A204.1 (cell line): ENCODE data around the gene PDCD7.
"Not testable (repeated sequence)": the region's sequence is repeated elsewhere in the genome, so short reads cannot be mapped to it uniquely, and the experiment has no call there.

ENCODE experiments used
- FAIRE-seq: peaks from 2 replicates; lab custom pipeline; 2012; peaks lifted over from hg19 to GRCh38; lab: Jason Lieb, UNC

Gene PDCD7

GRCh38 chr15:65089206-65089824 is 44.3 kb downstream of the PDCD7 start:
- FAIRE-seq: no peak

DNA sequence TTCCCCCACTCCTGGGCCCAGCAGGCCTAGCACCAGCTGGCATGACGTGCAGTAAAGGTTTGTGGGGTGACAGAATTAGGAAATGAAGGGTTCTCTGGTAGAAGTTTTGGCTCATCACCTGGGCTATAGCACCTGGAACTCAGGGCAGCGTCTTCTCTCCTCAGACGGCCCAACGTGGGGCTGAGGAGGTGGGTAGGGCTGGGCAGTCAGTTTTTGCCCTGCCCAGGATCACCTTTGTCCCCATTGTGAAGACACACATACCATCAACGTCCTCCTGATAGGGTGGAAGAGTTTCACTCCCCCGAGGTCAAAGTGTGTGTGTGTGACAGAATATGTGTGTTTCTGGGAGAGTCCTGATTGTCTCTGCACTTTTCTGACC is 45.0 kb downstream of the PDCD7 start:
- no peak for FAIRE-seq

DNA sequence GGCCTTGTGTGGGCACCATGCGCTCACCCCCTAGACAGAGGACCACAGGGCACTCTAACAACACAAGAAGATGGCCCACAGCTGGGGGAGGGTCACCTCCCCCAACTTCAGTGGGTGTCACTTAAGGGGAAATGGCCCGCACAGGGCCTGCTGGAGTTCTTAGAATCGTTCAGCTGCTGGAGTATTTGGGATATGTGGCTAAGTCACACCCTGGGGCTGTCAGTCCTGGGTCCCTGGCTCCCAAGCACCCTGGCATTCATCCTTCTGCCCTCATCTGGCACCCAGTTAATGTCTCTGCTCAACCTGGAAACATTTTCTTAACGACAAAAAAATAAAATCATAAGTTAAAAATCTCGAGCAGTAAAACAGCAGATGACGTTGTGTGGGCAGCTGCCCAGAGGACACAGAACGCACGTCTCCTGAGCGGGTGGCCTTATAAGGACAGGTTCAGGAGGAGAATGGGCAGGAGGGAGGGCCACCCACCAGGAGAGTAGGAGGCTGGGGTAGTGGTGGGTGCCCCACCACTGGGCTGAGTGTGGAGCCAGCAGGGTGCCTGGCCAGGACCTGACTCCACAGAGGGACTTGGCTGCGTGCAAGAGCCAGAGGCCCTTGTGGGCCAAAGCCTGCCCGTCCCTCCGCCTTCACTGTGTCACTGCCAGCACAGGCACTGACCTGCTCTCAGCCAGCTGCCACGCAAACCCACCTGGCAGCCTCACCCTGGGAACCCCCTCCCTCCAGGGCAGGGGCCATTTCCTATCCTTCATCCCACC is 45.5 kb downstream of the PDCD7 start:
- no peak for FAIRE-seq

DNA sequence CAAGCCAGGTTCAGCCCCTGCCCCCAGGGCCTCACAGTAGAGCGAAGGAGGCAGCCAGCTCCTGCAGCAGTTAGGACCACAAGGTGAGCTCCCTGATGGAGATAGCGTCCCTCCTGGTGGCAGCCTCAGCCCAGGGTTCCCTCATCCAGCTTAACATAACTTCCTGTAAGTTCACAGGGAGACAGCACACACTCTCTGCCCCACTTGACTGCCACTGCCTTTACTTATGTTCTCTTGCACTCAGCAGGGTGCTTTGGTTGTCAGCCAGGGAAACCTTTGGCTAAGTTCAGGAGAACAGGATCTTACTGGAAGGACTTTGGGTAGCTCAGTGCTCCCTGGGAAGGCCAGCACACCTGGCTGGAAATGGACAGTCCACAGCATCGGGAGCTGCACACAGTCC is 46.2 kb downstream of the PDCD7 start:
- no peak for FAIRE-seq

DNA sequence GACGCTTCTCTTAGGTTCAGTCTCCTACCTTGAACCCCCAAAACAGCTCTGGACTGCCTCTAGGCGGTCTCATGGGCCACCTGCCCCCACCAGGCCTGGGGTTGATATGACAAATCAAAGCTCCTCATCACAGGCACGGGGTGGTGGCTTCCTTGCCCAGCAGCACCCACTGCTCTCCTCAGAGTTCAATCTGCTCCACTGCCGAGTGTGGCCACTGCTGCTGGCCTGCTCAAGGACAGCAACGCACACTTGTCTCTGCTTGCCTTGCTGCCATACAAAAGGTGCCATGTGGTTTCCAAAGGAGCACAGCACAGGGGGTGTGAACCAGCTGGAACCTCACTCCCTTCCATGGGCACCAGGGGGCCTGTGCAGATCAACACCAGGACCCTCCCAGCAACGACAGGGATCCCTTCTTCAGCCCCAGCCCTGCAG is 46.9 kb downstream of the PDCD7 start:
- no peak for FAIRE-seq

DNA sequence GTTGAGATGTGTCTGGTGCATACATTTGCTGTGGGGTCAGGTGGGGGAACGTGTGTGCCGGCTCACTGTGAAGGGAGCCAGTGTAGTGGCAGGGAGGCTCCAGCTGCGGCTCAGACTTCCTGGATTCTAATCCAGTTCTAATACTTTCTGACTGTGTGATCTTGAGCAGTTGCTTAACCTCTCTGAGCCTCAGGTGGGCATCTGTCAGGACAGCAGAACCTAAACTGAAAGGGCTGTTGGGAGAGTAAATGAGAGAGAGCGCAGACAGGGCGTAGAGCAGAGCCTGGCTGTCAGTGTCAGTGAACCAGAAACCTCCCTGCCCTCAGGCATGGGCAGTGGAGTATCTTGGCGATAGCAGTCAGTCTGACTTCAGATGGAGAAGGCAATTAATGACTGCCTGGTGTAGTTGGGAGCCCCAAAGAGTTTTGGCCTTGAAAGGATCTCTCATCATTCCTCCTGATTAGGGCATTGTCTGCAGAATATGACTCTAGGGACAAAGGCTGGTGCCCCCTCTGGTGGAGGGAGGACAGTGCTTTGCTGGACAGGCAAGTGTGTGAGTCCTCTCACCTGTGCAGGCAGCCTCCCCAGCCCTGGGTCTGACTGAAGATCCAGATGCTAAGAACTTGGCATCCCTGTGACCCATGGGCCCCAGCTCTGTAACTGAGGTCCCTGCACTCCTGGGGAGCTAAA is 47.5 kb downstream of the PDCD7 start:
- no peak for FAIRE-seq

- no peak for FAIRE-seq
Observed at GRCh38 chr15:65085207-65085753, 48.3 kb downstream of the PDCD7 start.

DNA sequence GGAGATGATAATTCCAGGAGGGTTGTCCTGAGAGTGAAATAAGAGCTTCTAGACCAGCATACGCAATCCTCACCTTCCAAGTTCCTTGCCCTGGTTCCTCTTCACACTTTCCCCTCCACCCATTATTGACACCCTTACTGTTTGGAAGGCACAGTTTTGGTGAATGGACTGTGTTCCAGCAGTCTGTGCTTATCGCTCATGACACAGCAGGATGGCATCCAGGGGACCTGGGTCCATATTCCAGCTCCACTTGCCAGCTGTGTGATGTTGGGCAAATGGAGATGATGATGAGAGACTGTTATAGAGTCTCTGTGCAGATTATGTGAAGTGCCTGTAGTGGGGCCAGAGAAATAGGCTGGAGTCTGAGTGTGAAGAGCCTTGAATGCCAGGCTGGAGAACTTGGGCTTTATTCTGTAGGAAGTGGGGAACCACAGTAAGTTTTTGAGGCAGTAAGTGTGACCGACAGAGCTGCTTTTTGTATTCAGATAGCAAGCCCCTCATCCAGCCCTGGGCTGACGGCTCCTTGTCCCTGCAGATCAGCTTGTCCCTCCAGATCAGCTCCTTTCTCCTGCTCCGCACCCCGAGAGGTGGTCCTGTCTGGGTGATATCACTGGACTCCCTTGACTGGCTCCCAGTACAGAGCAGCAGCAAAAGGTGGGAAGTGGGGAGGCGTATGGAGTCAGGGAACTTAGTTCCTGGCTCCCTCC is 49.0 kb downstream of the PDCD7 start:
- no peak for FAIRE-seq

- FAIRE-seq: no peak
Observed at GRCh38 chr15:65083262-65083701, 50.3 kb downstream of the PDCD7 start.

GRCh38 chr15:65082303-65082953 is 51.2 kb downstream of the PDCD7 start:
- no peak for FAIRE-seq

DNA sequence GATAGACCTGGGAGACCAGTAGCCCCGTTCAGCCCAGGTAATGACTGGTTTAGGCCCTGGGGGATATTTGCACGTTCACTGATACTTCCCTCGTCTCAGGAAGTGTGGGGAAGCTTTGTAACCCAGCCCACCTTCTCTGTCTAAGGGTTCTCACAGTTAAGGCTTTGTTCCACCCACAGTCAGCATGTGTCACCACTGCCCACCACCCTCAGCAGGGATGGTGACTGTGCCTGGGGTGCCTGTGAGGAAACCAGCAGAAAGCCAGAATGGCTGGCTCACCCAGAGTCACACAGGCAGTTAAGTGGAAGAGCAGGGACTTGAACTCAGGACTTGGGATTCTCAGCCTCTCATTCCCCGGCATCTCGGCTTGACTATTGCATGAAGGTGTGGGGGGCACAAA is 51.9 kb downstream of the PDCD7 start:
- no peak for FAIRE-seq

DNA sequence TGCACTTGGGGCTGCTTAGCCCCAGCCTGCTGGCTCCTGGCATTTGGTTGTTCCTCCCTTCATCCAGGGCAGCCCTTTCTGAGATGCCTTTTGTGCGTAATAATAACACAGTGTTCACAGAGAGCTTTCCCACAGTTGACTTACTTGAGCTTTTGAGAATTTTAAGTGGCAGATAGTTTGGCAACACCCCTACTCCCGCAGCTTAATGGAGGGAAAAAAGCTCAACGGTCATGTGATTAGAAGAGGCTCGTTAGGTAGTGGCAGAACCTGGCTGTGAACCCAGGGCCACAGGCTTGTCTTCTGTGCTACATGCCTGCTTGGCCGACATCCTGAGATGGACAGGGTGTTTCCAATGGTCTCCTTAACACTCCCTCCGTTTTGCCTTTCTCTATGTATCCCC is 52.3 kb downstream of the PDCD7 start:
- FAIRE-seq: no peak

DNA sequence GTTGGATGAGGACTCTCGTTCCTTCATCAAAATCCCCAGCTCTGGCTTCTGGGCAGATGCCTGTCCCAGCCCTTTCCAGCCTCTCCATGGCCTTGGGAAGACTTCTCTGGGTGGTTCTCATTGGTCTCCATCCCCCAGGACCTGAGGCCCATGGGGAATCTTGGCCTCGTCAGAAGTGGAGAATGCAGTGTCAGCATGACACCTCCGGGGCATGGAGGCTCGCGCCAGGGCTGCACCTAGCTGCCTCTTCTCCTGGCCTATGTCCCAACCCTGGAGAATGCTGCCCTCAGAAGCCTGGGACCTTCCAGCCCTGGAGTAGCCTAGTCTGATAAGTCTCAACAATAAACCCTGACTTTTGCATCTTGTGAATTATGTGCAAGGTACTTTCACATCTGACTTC is 54.0 kb downstream of the PDCD7 start:
- FAIRE-seq: no peak

GRCh38 chr15:65077981-65078352 is 55.6 kb downstream of the PDCD7 start:
- FAIRE-seq: no peak

- no peak for FAIRE-seq
Observed at GRCh38 chr15:65077291-65077980, 56.2 kb downstream of the PDCD7 start.

GRCh38 chr15:65076486-65077290 is 56.9 kb downstream of the PDCD7 start, which contains the start of gene KBTBD13:
KBTBD13 (plus strand) TSS chr15:65076746; CDS start chr15:65076816, 70 bp downstream.
- FAIRE-seq: no peak

DNA sequence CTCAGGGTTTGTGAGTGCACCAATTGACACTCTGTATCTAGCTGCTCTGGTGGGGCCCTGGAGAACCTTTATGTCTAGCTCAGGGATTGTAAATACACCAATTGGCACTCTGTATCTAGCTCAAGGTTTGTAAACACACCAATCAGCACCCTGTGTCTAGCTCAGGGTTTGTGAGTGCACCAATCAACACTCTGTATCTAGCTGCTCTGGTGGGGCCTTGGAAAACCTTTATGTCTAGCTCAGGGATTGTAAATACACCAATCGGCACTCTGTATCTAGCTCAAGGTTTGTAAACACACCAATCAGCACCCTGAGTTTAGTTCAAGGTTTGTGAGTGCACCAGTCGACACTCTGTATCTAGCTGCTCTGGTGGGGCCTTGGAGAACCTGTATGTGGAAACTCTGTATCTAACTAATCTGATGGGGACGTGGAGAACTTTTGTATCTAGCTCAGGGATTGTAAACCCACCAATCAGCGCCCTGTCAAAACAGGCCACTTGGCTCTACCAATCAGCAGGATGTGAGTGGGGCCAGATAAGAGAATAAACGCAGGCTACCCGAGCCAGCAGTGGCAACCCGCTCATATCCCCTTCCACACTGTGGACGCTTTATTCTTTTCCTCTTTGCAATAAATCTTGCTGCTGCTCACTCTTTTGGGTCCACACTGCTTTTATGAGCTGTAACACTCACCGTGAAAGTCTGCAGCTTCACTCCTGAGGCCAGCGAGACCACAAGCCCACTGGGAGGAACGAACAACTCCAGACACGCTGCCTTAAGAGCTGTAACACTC is 57.8 kb downstream of the PDCD7 start:
- not testable (repeated sequence) for FAIRE-seq

- FAIRE-seq: not testable (repeated sequence)
Observed at GRCh38 chr15:65074946-65075345, 58.7 kb downstream of the PDCD7 start.

GRCh38 chr15:65072617-65073016 is 61.0 kb downstream of the PDCD7 start:
- no peak for FAIRE-seq

DNA sequence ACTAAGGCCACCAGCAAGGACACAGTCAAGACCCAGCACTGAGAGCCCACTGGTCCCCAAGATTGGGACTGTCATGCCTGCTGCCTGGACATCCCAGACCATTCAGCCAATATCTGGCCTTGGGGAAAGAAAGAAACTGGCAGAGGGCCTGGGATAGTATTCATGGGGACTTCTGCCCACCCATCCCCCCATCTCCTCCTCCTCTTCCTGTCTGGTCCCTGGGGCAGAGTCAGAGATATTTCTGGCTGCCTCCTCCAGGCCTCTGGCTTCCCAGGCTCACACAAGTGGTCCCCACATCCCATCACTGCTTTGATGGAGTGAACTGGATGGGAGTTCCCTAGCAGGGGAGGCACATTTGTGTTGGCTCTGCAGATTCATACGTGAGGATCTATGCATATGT is 61.6 kb downstream of the PDCD7 start:
- FAIRE-seq: no peak
